Muscle of arm (tissue), 12 donors: ENCODE measurements around the gene RFX3. TPM values are rescaled to one million over a fixed set of nuclear protein-coding genes. Genes with fewer than 3 reads are reported as not detected.
"Not testable (repeated sequence)": the region's sequence is repeated elsewhere in the genome, so short reads cannot be mapped to it uniquely, and the experiment has no call there.

ENCODE experiments used
- DNase-seq: peaks from one replicate; pipeline ENCODE4 v3.0.0-alpha.2; 2013
- polyA plus RNA-seq, 12 donors: library from polyadenylated mRNA; unstranded; fragments of 120-200 nt; gene quantifications; one replicate each; pipeline ENCODE4 v1.2.1, GENCODE V29; 2013; ENCODE audit not compliant: insufficient read length in 12 of 12

The RFX3 gene
- polyA plus RNA-seq, 12 donors: 4.2 to 7.3 (median 6.3) TPM; not detected in 1

GRCh38 chr9:3359048-3359692, 166.6 kb downstream of the RFX3 start:
- no peak for DNase-seq

GRCh38 chr9:3348169-3348568, 177.6 kb downstream of the RFX3 start:
- no peak for DNase-seq

- DNase-seq: no peak
Observed at GRCh38 chr9:3346549-3346948, 179.3 kb downstream of the RFX3 start.

- no peak for DNase-seq
Observed at GRCh38 chr9:3343671-3344070, 182.1 kb downstream of the RFX3 start.

GRCh38 chr9:3342159-3342777, 183.5 kb downstream of the RFX3 start:
- no peak for DNase-seq

- DNase-seq: no peak
Observed at GRCh38 chr9:3337515-3338225, 188.1 kb downstream of the RFX3 start.

GRCh38 chr9:3336951-3337350, 188.8 kb downstream of the RFX3 start:
- DNase-seq: no peak

- no peak for DNase-seq
Observed at GRCh38 chr9:3332802-3333201, 193.0 kb downstream of the RFX3 start.

GRCh38 chr9:3331801-3332200, 194.0 kb downstream of the RFX3 start:
- DNase-seq: no peak

- no peak for DNase-seq
Observed at GRCh38 chr9:3330792-3331420, 194.9 kb downstream of the RFX3 start.

GRCh38 chr9:3329361-3329760, 196.4 kb downstream of the RFX3 start:
- no peak for DNase-seq

GRCh38 chr9:3323714-3324113, 202.1 kb downstream of the RFX3 start:
- DNase-seq: no peak

- no peak for DNase-seq
Observed at GRCh38 chr9:3321186-3321585, 204.6 kb downstream of the RFX3 start.

- not testable (repeated sequence) for DNase-seq
Observed at GRCh38 chr9:3312595-3312994, 213.2 kb downstream of the RFX3 start.

GRCh38 chr9:3308609-3309008, 217.2 kb downstream of the RFX3 start:
- DNase-seq: no peak

- not testable (repeated sequence) for DNase-seq
Observed at GRCh38 chr9:3304388-3304787, 221.4 kb downstream of the RFX3 start.

- DNase-seq: no peak
Observed at GRCh38 chr9:3299872-3300271, 225.9 kb downstream of the RFX3 start.

GRCh38 chr9:3296536-3296935, 229.3 kb downstream of the RFX3 start:
- DNase-seq: no peak

- DNase-seq: no peak
Observed at GRCh38 chr9:3292311-3292710, 233.5 kb downstream of the RFX3 start.

- no peak for DNase-seq
Observed at GRCh38 chr9:3290231-3290840, 235.5 kb downstream of the RFX3 start.

- DNase-seq: no peak
Observed at GRCh38 chr9:3288686-3289085, 237.1 kb downstream of the RFX3 start.
